IMR-90 (cell line): Measurements from ENCODE around the gene HAND2. TPM values are rescaled to one million over a fixed set of nuclear protein-coding genes. Genes with fewer than 3 reads are reported as not detected.

ENCODE experiments used
- ATAC-seq: fragments of 200-7000 bp; cut with Tn5 transposase; 2 replicates; pipeline ENCODE4 v1.9.1; 2020; ENCODE audit warnings: low read depth, mild to moderate bottlenecking, moderate library complexity
- BruUV-seq: library from RNA; stranded (reverse); fragments of 400-500 nt; replicated peaks from 2 replicates; lab custom pipeline; 2021; lab: Mats Ljungman, UMichigan
- CTCF ChIA-PET: fragments of 300-600 bp; formaldehyde crosslinking; extraction: SDS; loops from one replicate; lab custom pipeline; 2021; ENCODE audit warnings: antibody characterized with exemption; lab: Yijun Ruan, JAX
- POLR2A ChIA-PET: fragments of 300-600 bp; sonication (Branson Sonifier 250); formaldehyde crosslinking; loops from one replicate; lab custom pipeline; 2022; ENCODE audit warnings: antibody characterized with exemption; ENCODE audit not compliant: unreplicated experiment; lab: Charles Lee
- DNase-seq: peaks from one replicate; pipeline ENCODE4 v3.0.0; 2013
- H2AFZ ChIP-seq: replicated peaks from 2 replicates; pipeline ENCODE3; 2013; ENCODE audit warnings: low read length, mild to moderate bottlenecking; ENCODE audit not compliant: poor library complexity
- H2AK5ac ChIP-seq: 2 replicates; pipeline ENCODE4 v1.6.1; 2013; ENCODE audit warnings: low read depth, low read length, inconsistent platforms
- H2AK9ac ChIP-seq: replicated peaks from 2 replicates; pipeline ENCODE3; 2013; ENCODE audit warnings: mild to moderate bottlenecking, low read depth, low read length, moderate library complexity; ENCODE audit not compliant: poor library complexity
- H2BK120ac ChIP-seq: 2 replicates; pipeline ENCODE4 v1.6.1; 2013; ENCODE audit warnings: low read depth, low read length, inconsistent platforms
- H2BK15ac ChIP-seq: 3 replicates; pipeline ENCODE4 v1.6.1; 2013; ENCODE audit warnings: low read depth, low read length, inconsistent platforms
- H2BK20ac ChIP-seq: 2 replicates; pipeline ENCODE4 v1.6.1; 2013; ENCODE audit warnings: low read depth, mild to moderate bottlenecking, inconsistent platforms, low read length, moderate library complexity
- H2BK5ac ChIP-seq: 2 replicates; pipeline ENCODE4 v1.6.1; 2013; ENCODE audit warnings: mild to moderate bottlenecking, low read depth, low read length, inconsistent platforms; ENCODE audit not compliant: poor library complexity, severe bottlenecking
- H3K14ac ChIP-seq: replicated peaks from 2 replicates; pipeline ENCODE4 v1.6.1; 2013; ENCODE audit warnings: low read depth, low read length, inconsistent platforms
- H3K18ac ChIP-seq: 2 replicates; pipeline ENCODE4 v1.6.1; 2013; ENCODE audit warnings: low read depth, low read length, control low read depth
- H3K23ac ChIP-seq: 2 replicates; pipeline ENCODE4 v1.6.1; 2013; ENCODE audit warnings: low read depth, low read length, inconsistent platforms
- H3K27ac ChIP-seq: 2 replicates; pipeline ENCODE4 v1.5.1; 2013; ENCODE audit warnings: mild to moderate bottlenecking, control low read depth, low read length; ENCODE audit not compliant: insufficient read depth
- H3K27me3 ChIP-seq: 2 replicates; pipeline ENCODE4 v1.6.1; 2013; ENCODE audit warnings: low read length; ENCODE audit not compliant: control insufficient read depth, insufficient read depth
- H3K36me3 ChIP-seq: 2 replicates; pipeline ENCODE4 v1.6.1; 2013; ENCODE audit warnings: low read length, mixed read lengths; ENCODE audit not compliant: control insufficient read depth, insufficient read depth
- H3K4ac ChIP-seq: 2 replicates; pipeline ENCODE4 v1.6.1; 2013; ENCODE audit warnings: low read depth, low read length, inconsistent platforms
- H3K4me1 ChIP-seq: 2 replicates; pipeline ENCODE4 v1.6.1; 2013; ENCODE audit warnings: low read length, mixed read lengths; ENCODE audit not compliant: control insufficient read depth, insufficient read depth
- H3K4me2 ChIP-seq: 2 replicates; pipeline ENCODE4 v1.6.1; 2013; ENCODE audit warnings: low read depth, mild to moderate bottlenecking, control low read depth, low read length, moderate library complexity
- H3K4me3 ChIP-seq: 2 replicates; pipeline ENCODE4 v1.5.1; 2013; ENCODE audit warnings: low read depth, mild to moderate bottlenecking, control low read depth, low read length, moderate library complexity; ENCODE audit not compliant: insufficient read depth
- H3K56ac ChIP-seq: 2 replicates; pipeline ENCODE4 v1.6.1; 2013; ENCODE audit warnings: low read length, inconsistent platforms; ENCODE audit not compliant: insufficient read depth; ENCODE audit errors: extremely low read depth
- H3K79me1 ChIP-seq, 2 experiments: 2 replicates each; pipeline ENCODE4 v1.6.1; 2013; ENCODE audit warnings: low read length in 2 of 2, inconsistent platforms in 1 of 2, low read depth in 1 of 2
- H3K9ac ChIP-seq: 2 replicates; pipeline ENCODE4 v1.6.1; 2013; ENCODE audit warnings: low read depth, low read length, control low read depth
- H3K9me1 ChIP-seq: 2 replicates; pipeline ENCODE4 v1.6.1; 2013; ENCODE audit warnings: low read length, inconsistent platforms; ENCODE audit not compliant: insufficient read depth
- H3K9me3 ChIP-seq: 2 replicates; pipeline ENCODE4 v1.6.1; 2013; ENCODE audit warnings: low read length; ENCODE audit not compliant: control insufficient read depth, insufficient read depth
- H4K20me1 ChIP-seq: 2 replicates; pipeline ENCODE4 v1.6.1; 2013; ENCODE audit warnings: low read length, inconsistent platforms; ENCODE audit not compliant: insufficient read depth
- H4K5ac ChIP-seq: 2 replicates; pipeline ENCODE4 v1.6.1; 2013; ENCODE audit warnings: mild to moderate bottlenecking, low read depth, low read length, control low read depth
- H4K8ac ChIP-seq, 2 experiments: 2 replicates each; pipeline ENCODE4 v1.6.1; 2013; ENCODE audit warnings: low read depth in 2 of 2, low read length in 2 of 2, control low read depth in 1 of 2, inconsistent platforms in 1 of 2
- H4K91ac ChIP-seq: 2 replicates; pipeline ENCODE4 v1.6.1; 2013; ENCODE audit warnings: low read depth, low read length, inconsistent platforms; ENCODE audit not compliant: insufficient read depth
- CEBPB ChIP-seq: IDR thresholded peaks from 2 replicates; pipeline ENCODE4 v1.6.1; 2012; ENCODE audit warnings: low read depth, low read length, improper control_type of control experiment
- CTCF ChIP-seq: conservative IDR thresholded peaks from 2 replicates; pipeline ENCODE4 v1.5.1; 2012; ENCODE audit warnings: mild to moderate bottlenecking, low read depth, low read length, improper control_type of control experiment
- FOS ChIP-seq: fragments of 150-350 bp; IDR thresholded peaks from 2 replicates; pipeline ENCODE4 v1.6.1; 2016; ENCODE audit warnings: low read depth, low read length
- POLR2A ChIP-seq: IDR thresholded peaks from 2 replicates; pipeline ENCODE4 v1.6.1; 2012; ENCODE audit warnings: mild to moderate bottlenecking, low read depth, low read length
- SMC3 ChIP-seq: fragments of 150-350 bp; IDR thresholded peaks from 2 replicates; pipeline ENCODE4 v1.6.1; 2016; ENCODE audit warnings: low read depth, mild to moderate bottlenecking, antibody characterized with exemption, low read length, moderate library complexity
- WGBS, 2 experiments: methylation state at CpG; one replicate each; pipeline versions ENCODE4 v1.1.5 to v1.1.7; 2013; ENCODE audit warnings: missing lambda C conversion rate in 2 of 2; ENCODE audit not compliant: insufficient read length in 1 of 2; ENCODE audit errors: extremely low coverage in 2 of 2; 5-methylcytosine and 5-hydroxymethylcytosine counted together
- dilution Hi-C: fragments of 300-500 bp; cut with HindIII; formaldehyde crosslinking; loops from one replicate; pipeline ENCODE4 v1.14.3; 2018; ENCODE audit warnings: low sequenced_read_pairs; ENCODE audit not compliant: unreplicated experiment
- in situ Hi-C: fragments of 300-500 bp; cut with MboI; formaldehyde crosslinking; loops from 3 replicates; pipeline ENCODE4 v1.14.3; 2019; ENCODE audit warnings: low sequenced_read_pairs, inconsistent platforms, mixed read lengths
- intact Hi-C: fragments of 100-400 bp; cut with micrococcal nuclease; formaldehyde crosslinking; loops from 2 replicates; pipeline ENCODE4 v1.10.0; 2022
- polyA plus RNA-seq, 3 experiments: library from polyadenylated mRNA; depleted of rRNA; stranded (reverse); fragments of >200 nt; gene quantifications; 2 replicates each; pipeline ENCODE4 v1.2.3, GENCODE V29; 2012; ENCODE audit warnings: low replicate concordance in 1 of 3
- total RNA-seq: library from RNA; depleted of rRNA; stranded (reverse); fragments of >200 nt; gene quantifications from 2 replicates; pipeline ENCODE4 v1.2.3, GENCODE V29; 2012
- TF ChIP-seq, protein P1 (sequence below): fragments of 150-350 bp; IDR thresholded peaks from 2 replicates; pipeline ENCODE4 v1.6.1; 2017; ENCODE audit warnings: mild to moderate bottlenecking, antibody characterized with exemption, low read length, low read depth

Gene HAND2
- total and polyA plus RNA-seq, 2 of the 4 experiments (the other 2 are of a cell fraction) = 0.36 to 0.97 TPM

DNA sequence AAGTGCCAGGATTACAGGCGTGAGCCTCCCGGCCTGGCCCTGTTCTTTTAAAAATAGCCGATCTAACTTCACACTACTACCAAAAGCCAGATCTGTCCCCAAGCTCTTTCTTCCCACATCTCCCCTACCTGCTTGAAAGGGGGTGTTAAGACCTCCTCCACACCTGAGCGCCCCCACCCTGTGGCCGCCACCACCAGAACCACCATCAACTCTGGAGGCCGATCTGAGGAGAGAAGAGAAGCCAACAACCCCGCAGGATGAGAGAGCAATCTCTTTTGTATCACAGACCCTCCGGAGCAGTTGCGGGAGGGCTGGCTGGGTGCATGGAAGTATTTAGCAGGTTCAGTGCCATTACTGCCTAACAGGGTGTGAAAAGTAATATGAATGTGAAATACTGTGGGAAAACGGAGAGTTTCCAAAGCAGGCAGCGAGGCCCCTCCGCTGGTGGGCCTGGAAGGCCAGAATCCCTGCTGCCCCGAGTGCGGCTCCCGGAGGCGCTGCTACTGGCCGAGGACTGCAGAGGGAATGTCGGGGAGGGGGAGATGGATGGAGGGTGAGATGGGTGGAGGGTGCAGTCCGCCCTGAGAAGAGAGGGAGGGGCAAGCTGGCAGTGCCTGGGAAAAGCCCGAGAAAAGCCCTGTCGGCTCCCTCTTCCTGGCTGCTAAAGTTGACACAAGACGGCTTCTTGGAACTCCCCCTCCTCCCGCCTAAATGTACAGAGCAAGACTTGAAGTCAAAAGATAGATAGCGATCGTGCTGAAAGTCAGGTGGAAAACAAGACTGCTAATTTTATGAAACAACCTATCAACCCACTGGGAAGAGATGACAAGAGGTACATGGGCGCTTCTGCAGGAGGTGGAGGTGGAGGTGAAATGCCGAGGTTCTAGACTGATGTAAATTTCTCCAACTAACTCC, 22.3 kb downstream of the HAND2 start:
- ChIA-PET POLR2A (no interaction called here), CTCF (no interaction called here)
- dilution Hi-C loops = no loop called here
- intact Hi-C loops = no loop called here
- Histone ChIP-seq H4K91ac (no peak overlapping the region), H2BK5ac (no peak overlapping the region), H3K4me1 (no peaks in the 10 kb centered on the region), H3K36me3 (no peaks in the 10 kb centered on the region), H3K18ac (no peak overlapping the region), H3K9ac (no peak overlapping the region), H4K8ac (no peak overlapping the region), H3K9me3 (peaks cover 11% of the 10 kb centered on the region; the same call in 1 of the 2 replicates), H2AK5ac (no peak overlapping the region), H3K4me2 (no peak overlapping the region), H3K9me1 (no peaks in the 10 kb centered on the region), H4K20me1 (no peaks in the 10 kb centered on the region), H4K5ac (no peak overlapping the region), H2BK20ac (no peak overlapping the region), H3K27me3 (peaks cover 79% of the 10 kb centered on the region), H3K4ac (no peak overlapping the region), H3K79me1 (no peaks in the 10 kb centered on the region), H3K14ac (no peak overlapping the region), H2BK120ac (no peak overlapping the region), H3K27ac (no peak overlapping the region), H3K4me3 (no peak overlapping the region), H2AFZ (no peak overlapping the region), H3K23ac (no peak overlapping the region), H2AK9ac (no peak overlapping the region), H2BK15ac (no peak overlapping the region), H3K56ac (no peak overlapping the region)
- ATAC-seq (no peak), DNase-seq (no peak)
- no TSS peak for BruUV-seq
- in situ Hi-C loops = loop anchor here (10.0 to 25.0 kb wide), 3 partner anchors 477 to 805 kb away; no protein-coding TSS in a partner anchor
- TF ChIP-seq SMC3 = no peak
- TF ChIP-seq FOS = no peak
- TF ChIP-seq, protein P1, sequence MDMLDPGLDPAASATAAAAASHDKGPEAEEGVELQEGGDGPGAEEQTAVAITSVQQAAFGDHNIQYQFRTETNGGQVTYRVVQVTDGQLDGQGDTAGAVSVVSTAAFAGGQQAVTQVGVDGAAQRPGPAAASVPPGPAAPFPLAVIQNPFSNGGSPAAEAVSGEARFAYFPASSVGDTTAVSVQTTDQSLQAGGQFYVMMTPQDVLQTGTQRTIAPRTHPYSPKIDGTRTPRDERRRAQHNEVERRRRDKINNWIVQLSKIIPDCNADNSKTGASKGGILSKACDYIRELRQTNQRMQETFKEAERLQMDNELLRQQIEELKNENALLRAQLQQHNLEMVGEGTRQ = no peak
- TF ChIP-seq CEBPB = no peak
- no peak for TF ChIP-seq CTCF
- no peak for TF ChIP-seq POLR2A
- 73% methylated on average over 3 of the region's 27 CpGs; no CpG with 5 or more reads in 1 of the 2 experiments for WGBS, 2 experiments
